Nephron (organoid): ENCODE measurements around the gene ZSCAN5A.

Source experiments
- H3K27ac Mint-ChIP-seq, 3 experiments: 2 replicates each; pipeline ENCODE4 v1.8.0; 2020; ENCODE audit warnings: mixed read lengths in 3 of 3, mild to moderate bottlenecking in 2 of 3, moderate library complexity in 1 of 3
- H3K27me3 Mint-ChIP-seq: 2 replicates; pipeline ENCODE4 v1.8.0; 2021; ENCODE audit warnings: low read depth, mild to moderate bottlenecking, moderate library complexity, mixed read lengths
- H3K36me3 Mint-ChIP-seq: 2 replicates; pipeline ENCODE4 v1.8.0; 2020; ENCODE audit warnings: low read depth, mixed read lengths
- H3K4me1 Mint-ChIP-seq: 2 replicates; pipeline ENCODE4 v1.8.0; 2020; ENCODE audit warnings: mixed read lengths
- H3K4me3 Mint-ChIP-seq, 3 experiments: 2 replicates each; pipeline ENCODE4 v1.8.0; 2020; ENCODE audit warnings: mild to moderate bottlenecking in 3 of 3, mixed read lengths in 3 of 3, moderate library complexity in 2 of 3
- H3K9me3 Mint-ChIP-seq: 2 replicates; pipeline ENCODE4 v1.8.0; 2020; ENCODE audit warnings: mixed read lengths
- CTCF ChIP-seq, 3 experiments: fragments of 200-600 bp; sonication (generic); IDR thresholded peaks; one replicate each; pipeline ENCODE4 v1.5.0; 2021; ENCODE audit warnings: antibody characterized with exemption in 3 of 3; ENCODE audit not compliant: unreplicated experiment in 3 of 3

ZSCAN5A gene

GRCh38 chr19:56174550-56174949, 140.1 kb downstream of the ZSCAN5A start:
- H3K4me1 Mint-ChIP-seq: no peaks in the 10 kb centered on the region
- H3K36me3 Mint-ChIP-seq: no peaks in the 10 kb centered on the region
- TF ChIP-seq CTCF (IDR thresholded peaks at IDR 0.05; ENCODE audit: unreplicated experiment in 3 of 3): no peak
- no peak overlapping the region for H3K27ac Mint-ChIP-seq
- no peaks in the 10 kb centered on the region for H3K9me3 Mint-ChIP-seq
- peaks cover 15% of the 10 kb centered on the region for H3K27me3 Mint-ChIP-seq
- no peak overlapping the region for H3K4me3 Mint-ChIP-seq

GRCh38 chr19:56174086-56174485, 140.6 kb downstream of the ZSCAN5A start:
- Mint-ChIP-seq H3K9me3 (no peaks in the 10 kb centered on the region), H3K4me1 (no peaks in the 10 kb centered on the region), H3K27ac (no peak overlapping the region), H3K36me3 (no peaks in the 10 kb centered on the region), H3K4me3 (no peak overlapping the region), H3K27me3 (peaks cover 15% of the 10 kb centered on the region)
- no peak for TF ChIP-seq CTCF (IDR thresholded peaks at IDR 0.05; ENCODE audit: unreplicated experiment in 3 of 3)
